CD14-positive monocyte (primary cell): ENCODE measurements around the gene BMPER. TPM values are rescaled to one million over a fixed set of nuclear protein-coding genes. Genes with fewer than 3 reads are reported as not detected.

Source experiments
- DNase-seq, 3 donors: peaks; one replicate each; pipeline ENCODE4 v3.0.0-alpha.2; 2011 to 2022
- H2AFZ ChIP-seq: 2 replicates; pipeline ENCODE4 v1.6.0; 2012; ENCODE audit warnings: mild to moderate bottlenecking, low read depth, low read length, inconsistent platforms; ENCODE audit not compliant: insufficient read depth, poor library complexity, severe bottlenecking
- H3K27ac ChIP-seq, 2 donors: 1 replicate in 1 of 2; 2 replicates in 1 of 2; pipeline ENCODE4 v1.5.1; 2012 to 2013; ENCODE audit warnings: low read length in 2 of 2, control low read depth in 1 of 2, inconsistent platforms in 1 of 2, low read depth in 1 of 2, mild to moderate bottlenecking in 1 of 2
- H3K27me3 ChIP-seq, 2 donors: one replicate each; pipeline versions ENCODE4 v1.6.0 to v1.6.1; 2011 to 2013; ENCODE audit warnings: low read length in 2 of 2; ENCODE audit not compliant: control insufficient read depth in 2 of 2, insufficient read depth in 2 of 2
- H3K36me3 ChIP-seq, 2 donors: replicated peaks in 1 of 2; 1 replicate in 1 of 2; 2 replicates in 1 of 2; pipeline versions ENCODE4 v1.5.1 to v1.6.1; 2012 to 2013; ENCODE audit warnings: low read length in 2 of 2, control low read depth in 1 of 2, inconsistent platforms in 1 of 2, mild to moderate bottlenecking in 1 of 2; ENCODE audit not compliant: insufficient read depth in 2 of 2, control insufficient read depth in 1 of 2
- H3K4me1 ChIP-seq, 2 donors: 1 replicate in 1 of 2; 2 replicates in 1 of 2; pipeline versions ENCODE4 v1.5.1 to v1.6.1; 2012 to 2013; ENCODE audit warnings: low read length in 2 of 2, control low read depth in 1 of 2, inconsistent platforms in 1 of 2, mild to moderate bottlenecking in 1 of 2, moderate library complexity in 1 of 2; ENCODE audit not compliant: insufficient read depth in 2 of 2, control insufficient read depth in 1 of 2
- H3K4me2 ChIP-seq: replicated peaks from 2 replicates; pipeline ENCODE3; 2012; ENCODE audit warnings: low read length, moderate library complexity, mild to moderate bottlenecking; ENCODE audit not compliant: poor library complexity, severe bottlenecking; ENCODE audit errors: extremely low read depth
- H3K4me3 ChIP-seq, 3 experiments: fragments of 200-600 bp in 1 of 3; sonication (generic) in 1 of 3; replicated peaks in 1 of 3; 1 replicate in 2 of 3; 2 replicates in 1 of 3; pipeline ENCODE4 v1.5.1; 2011 to 2013; ENCODE audit warnings: low read length in 3 of 3, mild to moderate bottlenecking in 3 of 3, control low read depth in 2 of 3, low read depth in 2 of 3, inconsistent platforms in 1 of 3, moderate library complexity in 1 of 3
- H3K79me2 ChIP-seq: 2 replicates; pipeline ENCODE4 v1.6.0; 2012; ENCODE audit warnings: mild to moderate bottlenecking, control low read depth, inconsistent platforms, low read length, moderate library complexity; ENCODE audit not compliant: insufficient read depth
- H3K9ac ChIP-seq: 2 replicates; pipeline ENCODE4 v1.6.0; 2017; ENCODE audit warnings: low read length, mild to moderate bottlenecking; ENCODE audit not compliant: insufficient read depth, poor library complexity, severe bottlenecking
- H3K9me3 ChIP-seq, 2 donors: replicated peaks in 1 of 2; 1 replicate in 1 of 2; 2 replicates in 1 of 2; pipeline versions ENCODE4 v1.5.1 to v1.6.1; 2012 to 2013; ENCODE audit warnings: low read length in 2 of 2, control low read depth in 1 of 2; ENCODE audit not compliant: control insufficient read depth in 1 of 2, insufficient read depth in 1 of 2
- H4K20me1 ChIP-seq: 2 replicates; pipeline ENCODE4 v1.6.0; 2012; ENCODE audit warnings: mild to moderate bottlenecking, low read length, control low read depth, moderate library complexity; ENCODE audit not compliant: insufficient read depth
- H3K27ac Mint-ChIP-seq, 7 donors: one replicate each; pipeline ENCODE4 v1.8.0; 2020; ENCODE audit warnings: mild to moderate bottlenecking in 7 of 7, mixed read lengths in 7 of 7, moderate library complexity in 6 of 7, inconsistent platforms in 2 of 7
- H3K27me3 Mint-ChIP-seq, 3 donors: one replicate each; pipeline ENCODE4 v1.8.0; 2021 to 2022; ENCODE audit warnings: low read depth in 3 of 3, mild to moderate bottlenecking in 3 of 3, mixed read lengths in 3 of 3, moderate library complexity in 3 of 3, inconsistent platforms in 1 of 3
- H3K36me3 Mint-ChIP-seq, 2 donors: one replicate each; pipeline ENCODE4 v1.8.0; 2020; ENCODE audit warnings: mixed read lengths in 2 of 2, inconsistent platforms in 1 of 2, mild to moderate bottlenecking in 1 of 2
- H3K4me1 Mint-ChIP-seq: one replicate; pipeline ENCODE4 v1.8.0; 2020; ENCODE audit warnings: mild to moderate bottlenecking, mixed read lengths
- H3K4me3 Mint-ChIP-seq, 2 donors: one replicate each; pipeline ENCODE4 v1.8.0; 2020; ENCODE audit warnings: mild to moderate bottlenecking in 2 of 2, mixed read lengths in 2 of 2, moderate library complexity in 1 of 2
- H3K9me3 Mint-ChIP-seq, 7 donors: one replicate each; pipeline ENCODE4 v1.8.0; 2020 to 2022; ENCODE audit warnings: mixed read lengths in 7 of 7, mild to moderate bottlenecking in 6 of 7, moderate library complexity in 6 of 7, inconsistent platforms in 2 of 7
- WGBS: methylation state at CpG from one replicate; pipeline ENCODE4 v1.1.5; 2013; ENCODE audit warnings: missing lambda C conversion rate; ENCODE audit not compliant: insufficient coverage; 5-methylcytosine and 5-hydroxymethylcytosine counted together
- intact Hi-C, 2 donors: fragments of 100-400 bp; cut with micrococcal nuclease; formaldehyde crosslinking; loops; one replicate each; pipeline versions ENCODE4 v1.15.0 to v1.15.1; 2023
- polyA plus RNA-seq, 3 donors: library from polyadenylated mRNA; depleted of rRNA in 1 of 3; unstranded in 2 of 3; stranded (reverse) in 1 of 3; fragments of 300-500 nt in 2 of 3; fragments of >200 nt in 1 of 3; fragmentation: Illumina TruSeq in 2 of 3; gene quantifications; 1 replicate in 2 of 3; 2 replicates in 1 of 3; pipeline ENCODE4 v1.2.3, GENCODE V29; 2012 to 2021
- TF ChIP-seq, protein P1 (sequence below): fragments of 200-600 bp; IDR thresholded peaks from one replicate; pipeline ENCODE4 v1.8.0; 2022; ENCODE audit warnings: antibody characterized with exemption, mild to moderate bottlenecking

BMPER gene
- polyA plus RNA-seq, 3 donors = not detected

DNA sequence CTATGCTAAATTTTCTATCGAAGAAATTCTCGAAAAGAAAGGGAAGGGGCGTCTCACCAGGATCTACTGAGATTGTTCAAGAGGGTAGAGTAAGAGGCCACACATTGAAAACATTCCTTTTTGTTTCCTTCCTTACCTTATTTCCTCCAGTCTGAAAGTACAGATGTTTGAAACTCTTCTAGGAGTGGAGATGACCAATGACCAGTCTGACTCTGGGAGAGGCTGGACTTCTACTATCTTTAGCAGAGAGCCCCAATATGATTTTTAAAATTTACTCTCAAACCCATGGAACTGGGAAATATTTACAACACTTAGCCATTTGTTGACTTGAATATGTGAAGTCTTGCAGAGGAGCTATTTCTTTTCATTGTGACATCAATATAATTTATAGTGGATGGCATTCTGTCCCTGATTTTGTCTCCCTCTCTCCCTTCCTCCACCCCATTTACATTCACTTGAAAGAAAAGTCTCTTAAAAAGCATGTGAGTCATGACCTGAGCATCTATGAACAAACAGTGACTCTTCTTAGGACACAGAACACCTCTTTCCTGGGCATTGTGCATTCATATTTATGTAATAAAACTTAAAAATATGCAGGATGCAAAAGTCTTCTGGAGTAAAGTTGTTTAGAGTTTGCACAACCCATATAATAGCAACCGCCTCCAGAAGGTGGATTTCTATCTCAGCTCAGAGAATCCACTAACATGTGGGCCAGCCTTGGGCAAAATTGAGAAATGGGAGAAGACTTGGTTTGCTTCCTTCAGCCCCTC, 31.2 kb upstream of the BMPER start:
- no CpG with 5 or more reads among the region's 4 CpGs for WGBS
- Mint-ChIP-seq H3K4me3 (no peak overlapping the region), H3K27me3 (peaks cover 0 to 2% (median 0%) of the 10 kb centered on the region in 3 donors), H3K4me1 (no peaks in the 10 kb centered on the region), H3K27ac (no peak overlapping the region), H3K36me3 (no peaks in the 10 kb centered on the region), H3K9me3 (peaks cover 0 to 10% (median 0%) of the 10 kb centered on the region in 7 donors)
- TF ChIP-seq, protein P1, sequence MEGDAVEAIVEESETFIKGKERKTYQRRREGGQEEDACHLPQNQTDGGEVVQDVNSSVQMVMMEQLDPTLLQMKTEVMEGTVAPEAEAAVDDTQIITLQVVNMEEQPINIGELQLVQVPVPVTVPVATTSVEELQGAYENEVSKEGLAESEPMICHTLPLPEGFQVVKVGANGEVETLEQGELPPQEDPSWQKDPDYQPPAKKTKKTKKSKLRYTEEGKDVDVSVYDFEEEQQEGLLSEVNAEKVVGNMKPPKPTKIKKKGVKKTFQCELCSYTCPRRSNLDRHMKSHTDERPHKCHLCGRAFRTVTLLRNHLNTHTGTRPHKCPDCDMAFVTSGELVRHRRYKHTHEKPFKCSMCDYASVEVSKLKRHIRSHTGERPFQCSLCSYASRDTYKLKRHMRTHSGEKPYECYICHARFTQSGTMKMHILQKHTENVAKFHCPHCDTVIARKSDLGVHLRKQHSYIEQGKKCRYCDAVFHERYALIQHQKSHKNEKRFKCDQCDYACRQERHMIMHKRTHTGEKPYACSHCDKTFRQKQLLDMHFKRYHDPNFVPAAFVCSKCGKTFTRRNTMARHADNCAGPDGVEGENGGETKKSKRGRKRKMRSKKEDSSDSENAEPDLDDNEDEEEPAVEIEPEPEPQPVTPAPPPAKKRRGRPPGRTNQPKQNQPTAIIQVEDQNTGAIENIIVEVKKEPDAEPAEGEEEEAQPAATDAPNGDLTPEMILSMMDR = no peak
- Histone ChIP-seq H3K9ac (no peak overlapping the region), H3K4me3 (no peak overlapping the region), H3K36me3 (no peaks in the 10 kb centered on the region), H3K4me1 (no peaks in the 10 kb centered on the region), H3K79me2 (no peaks in the 10 kb centered on the region), H2AFZ (no peak overlapping the region), H3K27ac (no peak overlapping the region), H3K9me3 (no peaks in the 10 kb centered on the region), H3K27me3 (no peaks in the 10 kb centered on the region), H4K20me1 (no peaks in the 10 kb centered on the region), H3K4me2 (no peak overlapping the region)
- intact Hi-C loops = no loop called here
- no peak for DNase-seq

DNA sequence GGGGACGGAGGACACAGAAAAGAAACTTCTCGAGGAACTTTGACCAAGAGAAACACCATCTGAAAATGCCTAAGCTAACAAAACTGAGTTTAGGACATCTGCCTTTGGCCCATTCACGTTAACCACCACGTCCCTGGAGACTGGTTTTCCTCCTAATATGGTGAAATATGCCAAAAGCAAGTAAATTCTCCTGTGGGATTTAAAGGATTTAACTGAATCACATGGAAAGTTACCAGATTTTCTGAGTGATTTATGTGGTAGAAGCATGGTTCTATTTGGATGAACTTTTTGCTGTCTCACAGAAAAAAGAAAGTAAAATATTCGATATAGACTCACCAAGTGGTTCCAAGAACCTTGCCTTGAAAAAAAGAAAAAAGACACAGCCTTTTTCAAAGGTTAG, 30.4 kb upstream of the BMPER start:
- H3K4me3 Mint-ChIP-seq = no peak overlapping the region
- peaks cover 0 to 10% (median under 1%) of the 10 kb centered on the region in 7 donors for H3K9me3 Mint-ChIP-seq
- no peaks in the 10 kb centered on the region for H3K27me3 Mint-ChIP-seq
- H3K9me3 ChIP-seq = no peaks in the 10 kb centered on the region
- intact Hi-C loops = no loop called here
- TF ChIP-seq, protein P1 = no peak
- H3K27me3 ChIP-seq = no peaks in the 10 kb centered on the region
- no peak for DNase-seq
- H3K27ac ChIP-seq = no peak overlapping the region
- H3K79me2 ChIP-seq = no peaks in the 10 kb centered on the region
- H3K36me3 ChIP-seq = no peaks in the 10 kb centered on the region
- no peaks in the 10 kb centered on the region for H3K36me3 Mint-ChIP-seq
- no peak overlapping the region for H3K4me3 ChIP-seq
- no peak overlapping the region for H2AFZ ChIP-seq
- H3K4me2 ChIP-seq = no peak overlapping the region
- H3K27ac Mint-ChIP-seq = no peak overlapping the region
- no peak overlapping the region for H3K9ac ChIP-seq
- WGBS = 97% methylated on average over 4 of the region's 5 CpGs
- no peaks in the 10 kb centered on the region for H4K20me1 ChIP-seq
- no peaks in the 10 kb centered on the region for H3K4me1 ChIP-seq
- H3K4me1 Mint-ChIP-seq = no peaks in the 10 kb centered on the region
